Fibroblast of the aortic adventitia (primary cell): Measurements from ENCODE around the gene MMS19. TPM values are rescaled to one million over a fixed set of nuclear protein-coding genes. Genes with fewer than 3 reads are reported as not detected.
A peak's percentile ranks its signal among the peaks of the same experiment; 100 is the strongest.
"Not testable (repeated sequence)": the region's sequence is repeated elsewhere in the genome, so short reads cannot be mapped to it uniquely, and the experiment has no call there.

Experiments used
- DNase-seq: peaks from one replicate; pipeline ENCODE4 v3.0.0-alpha.2; 2010; ENCODE audit warnings: low read depth
- H3K4me3 ChIP-seq: 2 replicates; pipeline ENCODE4 v1.5.1; 2011; ENCODE audit warnings: low read depth, mild to moderate bottlenecking, control low read depth, low read length, moderate library complexity
- total RNA-seq: library from RNA; depleted of rRNA; stranded (reverse); fragments of >200 nt; gene quantifications from 2 replicates; pipeline ENCODE4 v1.2.3, GENCODE V29; 2012; ENCODE audit warnings: low replicate concordance
- TF ChIP-seq, protein P1 (sequence below): IDR thresholded peaks from 2 replicates; pipeline ENCODE4 v1.5.1; 2011; ENCODE audit warnings: mild to moderate bottlenecking, low read length, control low read depth, inconsistent platforms; ENCODE audit not compliant: insufficient read depth

Gene MMS19
- total RNA-seq, 1 donor, result 81.1 TPM

DNA sequence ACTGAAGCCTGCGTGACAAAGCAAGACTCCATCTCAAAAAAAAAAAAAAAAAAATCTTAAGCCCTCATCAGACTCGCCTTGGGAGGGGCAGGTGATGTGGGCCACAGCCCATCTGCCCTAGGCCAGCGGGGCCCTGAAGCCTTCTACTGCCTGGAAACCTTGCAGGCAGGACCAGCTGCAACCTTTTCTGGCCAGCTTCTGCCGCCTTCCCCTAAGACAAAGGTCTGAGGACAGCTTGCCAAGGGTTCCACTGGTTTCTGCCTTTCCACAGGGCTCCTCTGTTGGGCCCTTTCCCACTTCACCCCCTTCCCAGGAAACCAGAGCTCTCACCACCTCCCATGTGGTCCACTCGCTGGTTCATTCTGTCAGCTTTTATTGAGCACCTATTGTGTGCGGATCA is 35.7 kb upstream of the MMS19 start:
- TF ChIP-seq, protein P1, sequence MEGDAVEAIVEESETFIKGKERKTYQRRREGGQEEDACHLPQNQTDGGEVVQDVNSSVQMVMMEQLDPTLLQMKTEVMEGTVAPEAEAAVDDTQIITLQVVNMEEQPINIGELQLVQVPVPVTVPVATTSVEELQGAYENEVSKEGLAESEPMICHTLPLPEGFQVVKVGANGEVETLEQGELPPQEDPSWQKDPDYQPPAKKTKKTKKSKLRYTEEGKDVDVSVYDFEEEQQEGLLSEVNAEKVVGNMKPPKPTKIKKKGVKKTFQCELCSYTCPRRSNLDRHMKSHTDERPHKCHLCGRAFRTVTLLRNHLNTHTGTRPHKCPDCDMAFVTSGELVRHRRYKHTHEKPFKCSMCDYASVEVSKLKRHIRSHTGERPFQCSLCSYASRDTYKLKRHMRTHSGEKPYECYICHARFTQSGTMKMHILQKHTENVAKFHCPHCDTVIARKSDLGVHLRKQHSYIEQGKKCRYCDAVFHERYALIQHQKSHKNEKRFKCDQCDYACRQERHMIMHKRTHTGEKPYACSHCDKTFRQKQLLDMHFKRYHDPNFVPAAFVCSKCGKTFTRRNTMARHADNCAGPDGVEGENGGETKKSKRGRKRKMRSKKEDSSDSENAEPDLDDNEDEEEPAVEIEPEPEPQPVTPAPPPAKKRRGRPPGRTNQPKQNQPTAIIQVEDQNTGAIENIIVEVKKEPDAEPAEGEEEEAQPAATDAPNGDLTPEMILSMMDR, result no peak
- H3K4me3 ChIP-seq, result no peak overlapping the region
- no peak for DNase-seq

GRCh38 chr10:97532935-97533671 is 34.9 kb upstream of the MMS19 start:
- TF ChIP-seq, protein P1, result no peak
- no peak overlapping the region for H3K4me3 ChIP-seq
- peak; percentile 32 for DNase-seq

- no peak for DNase-seq
Measured at GRCh38 chr10:97531401-97531986, 33.3 kb upstream of the MMS19 start.

DNA sequence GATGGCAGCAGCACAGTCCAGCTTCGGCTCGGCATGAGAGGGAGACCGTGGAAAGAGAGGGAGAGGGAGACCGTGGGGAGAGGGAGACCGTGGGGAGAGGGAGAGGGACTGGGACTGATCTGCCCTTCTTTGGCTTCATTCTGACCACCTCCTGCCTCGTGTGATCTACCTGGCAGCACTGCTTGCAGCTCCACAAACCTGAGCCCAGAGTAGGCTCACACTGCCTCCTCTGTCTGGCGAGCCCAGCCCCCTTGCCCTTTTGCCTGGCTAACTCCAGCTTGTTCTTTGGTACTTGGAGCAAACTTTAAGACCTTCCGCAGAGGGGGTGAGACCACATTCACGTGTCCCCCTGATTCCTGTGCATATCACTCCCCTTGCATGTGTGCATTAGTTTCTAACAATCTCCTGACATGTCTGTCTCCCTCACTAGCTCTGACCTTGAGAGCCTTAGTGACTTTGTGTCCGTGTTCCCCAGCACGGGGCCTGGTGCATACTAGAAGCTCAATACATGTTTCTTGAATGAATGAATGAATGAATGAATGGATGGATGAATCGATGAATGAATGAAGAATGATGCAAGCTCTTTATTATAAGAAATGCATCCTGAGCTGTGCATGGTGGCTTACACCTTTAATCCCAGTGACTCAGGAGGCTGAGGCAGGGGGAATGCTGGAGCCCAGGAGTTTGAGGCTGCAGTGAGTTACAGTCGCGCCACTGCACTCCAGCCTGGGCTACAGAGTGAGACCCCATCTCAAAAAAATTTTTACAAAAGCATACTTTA is 31.7 kb upstream of the MMS19 start:
- no peak for DNase-seq
- TF ChIP-seq, protein P1, result no peak
- no peak overlapping the region for H3K4me3 ChIP-seq

More at GRCh38 chr10:97531401-97531986, 33.3 kb upstream of the MMS19 start:
- TF ChIP-seq, protein P1, result no peak
- H3K4me3 ChIP-seq, result no peak overlapping the region

- DNase-seq, result not testable (repeated sequence)
Measured at GRCh38 chr10:97528876-97529275, 30.7 kb upstream of the MMS19 start.

DNA sequence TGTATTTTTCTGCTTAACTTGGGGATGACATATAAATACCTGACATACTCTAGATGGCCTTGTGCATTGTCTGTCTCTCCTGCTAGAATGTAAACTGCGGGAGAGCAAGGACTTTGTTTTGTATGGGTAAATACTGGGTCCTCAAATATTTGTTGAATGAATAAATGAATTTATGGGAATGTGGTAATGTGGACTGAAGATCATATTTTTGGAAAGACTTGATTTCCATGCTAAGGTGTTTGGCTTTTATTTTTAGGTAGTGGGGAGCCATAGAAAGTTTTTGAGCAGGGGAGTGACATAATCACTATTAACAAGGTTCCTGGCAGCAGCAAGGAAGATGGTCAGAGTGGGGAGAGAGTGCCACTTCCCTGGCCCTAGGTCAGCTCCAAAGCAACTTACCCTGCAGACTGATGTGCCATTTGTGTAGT is 27.5 kb upstream of the MMS19 start:
- TF ChIP-seq, protein P1, result no peak
- no peak for DNase-seq
- no peak overlapping the region for H3K4me3 ChIP-seq

More at GRCh38 chr10:97528876-97529275, 30.7 kb upstream of the MMS19 start:
- H3K4me3 ChIP-seq, result not testable (repeated sequence)

DNA sequence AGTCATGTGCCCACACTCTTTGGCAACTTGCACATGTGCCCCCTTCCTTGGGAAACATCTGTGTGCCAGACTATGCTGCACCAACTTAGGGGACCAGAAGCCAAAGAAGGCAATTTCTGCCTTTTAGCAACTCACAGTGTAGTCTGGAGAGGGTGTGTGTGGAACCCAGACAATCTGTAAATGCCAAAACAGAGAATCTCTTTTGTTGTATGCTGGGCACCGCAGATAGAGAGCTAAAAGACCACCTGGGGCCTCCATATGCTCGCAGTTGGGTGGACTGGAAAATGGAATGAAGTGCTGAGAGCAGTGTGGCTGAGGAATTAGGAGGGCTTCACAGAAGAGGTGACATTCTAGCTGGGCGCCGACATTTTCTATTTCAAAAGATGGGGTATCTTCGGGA is 26.9 kb upstream of the MMS19 start:
- TF ChIP-seq, protein P1, result no peak
- DNase-seq, result no peak
- H3K4me3 ChIP-seq, result no peak overlapping the region
